Rectal smooth muscle tissue (tissue), 1 donor: ENCODE data around the gene MADCAM1.
"Not testable (repeated sequence)": the region's sequence is repeated elsewhere in the genome, so short reads cannot be mapped to it uniquely, and the experiment has no call there.

Experiments
- H3K27ac ChIP-seq: one replicate; pipeline ENCODE4 v1.7.0; 2013; ENCODE audit warnings: low read depth, low read length, inconsistent platforms
- H3K27me3 ChIP-seq: one replicate; pipeline ENCODE4 v1.7.0; 2013; ENCODE audit warnings: low read length; ENCODE audit not compliant: control insufficient read depth, insufficient read depth
- H3K36me3 ChIP-seq: one replicate; pipeline ENCODE4 v1.7.0; 2013; ENCODE audit warnings: low read length; ENCODE audit not compliant: control insufficient read depth, insufficient read depth
- H3K4me1 ChIP-seq: one replicate; pipeline ENCODE4 v1.7.0; 2013; ENCODE audit warnings: low read length; ENCODE audit not compliant: control insufficient read depth, insufficient read depth
- H3K4me3 ChIP-seq: one replicate; pipeline ENCODE4 v1.7.0; 2013; ENCODE audit warnings: low read length
- H3K9ac ChIP-seq: one replicate; pipeline ENCODE4 v1.7.0; 2013; ENCODE audit warnings: low read length

The MADCAM1 gene

DNA sequence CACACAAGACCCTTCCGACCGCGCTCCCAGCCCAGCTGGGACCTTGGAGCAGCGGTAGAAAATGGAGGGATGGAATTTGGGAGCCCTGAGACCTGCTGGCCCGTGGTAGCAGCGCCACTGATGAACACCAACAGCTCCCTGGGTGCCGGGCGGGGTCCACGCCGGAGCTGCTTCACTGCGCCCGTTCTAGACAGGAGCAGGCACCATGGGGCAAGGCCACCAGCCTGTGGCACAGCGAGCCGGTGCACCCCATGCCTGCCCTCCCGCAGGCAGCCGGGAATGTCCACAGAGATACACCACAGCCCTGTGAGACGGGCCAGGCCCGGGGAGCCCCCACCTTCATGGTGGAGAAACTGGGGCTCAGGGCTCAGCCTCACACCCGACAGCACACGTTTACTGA, 25.6 kb upstream of the MADCAM1 start:
- Histone ChIP-seq H3K27ac (no peak overlapping the region), H3K4me1 (no peaks in the 10 kb centered on the region), H3K4me3 (no peak overlapping the region), H3K9ac (no peak overlapping the region), H3K27me3 (no peaks in the 10 kb centered on the region), H3K36me3 (no peaks in the 10 kb centered on the region)

DNA sequence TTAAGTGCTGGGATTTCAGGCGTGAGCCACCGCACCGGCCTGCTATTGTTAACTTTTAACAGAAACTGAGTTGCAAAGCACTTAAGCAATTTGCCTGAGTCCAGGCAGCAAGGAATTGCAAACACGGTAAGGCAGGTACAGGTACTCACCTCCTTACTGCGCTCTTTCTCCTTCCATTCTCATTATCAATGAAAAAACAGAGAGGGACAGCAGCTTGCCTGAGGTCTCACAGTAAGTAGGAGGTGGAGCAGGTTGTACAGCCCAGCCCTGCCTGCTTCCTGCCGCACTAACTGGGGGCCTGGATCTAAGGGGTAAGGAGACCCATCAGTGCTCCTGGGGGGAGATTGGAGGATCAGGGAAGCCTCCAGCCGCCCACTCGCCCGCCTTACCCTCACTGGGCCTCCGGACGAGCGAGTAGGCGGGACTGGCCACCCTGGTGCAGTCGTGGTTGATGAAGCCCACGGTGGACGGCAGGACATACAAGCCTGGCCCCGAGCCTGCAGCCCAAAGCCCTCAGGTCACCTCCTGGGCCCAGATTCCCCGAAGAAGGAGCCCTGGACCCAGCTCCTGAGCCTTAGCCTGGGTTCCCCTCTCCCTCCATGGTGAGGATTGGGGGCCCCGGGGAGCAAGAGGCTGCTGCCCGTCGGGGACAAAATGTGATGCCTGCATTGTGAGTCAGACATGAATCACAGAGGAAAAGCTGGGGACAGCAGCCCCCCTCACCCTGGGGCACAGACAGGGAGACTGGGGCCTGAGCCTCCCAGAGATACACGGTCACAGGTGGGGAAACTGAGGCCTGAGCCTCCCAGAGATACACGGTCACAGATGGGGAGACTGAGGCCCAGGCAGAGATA, 24.1 kb upstream of the MADCAM1 start:
- no peak overlapping the region for H3K4me3 ChIP-seq
- H3K9ac ChIP-seq: no peak overlapping the region
- no peaks in the 10 kb centered on the region for H3K4me1 ChIP-seq
- H3K27me3 ChIP-seq: no peaks in the 10 kb centered on the region
- H3K36me3 ChIP-seq: no peaks in the 10 kb centered on the region
- no peak overlapping the region for H3K27ac ChIP-seq

- no peak overlapping the region for H3K27ac ChIP-seq
- H3K4me3 ChIP-seq: no peak overlapping the region
- H3K4me1 ChIP-seq: no peaks in the 10 kb centered on the region
- no peaks in the 10 kb centered on the region for H3K27me3 ChIP-seq
- H3K36me3 ChIP-seq: no peaks in the 10 kb centered on the region
- no peak overlapping the region for H3K9ac ChIP-seq
These were observed 21.9 kb upstream of the MADCAM1 start for GRCh38 chr19:474126-475078.

DNA sequence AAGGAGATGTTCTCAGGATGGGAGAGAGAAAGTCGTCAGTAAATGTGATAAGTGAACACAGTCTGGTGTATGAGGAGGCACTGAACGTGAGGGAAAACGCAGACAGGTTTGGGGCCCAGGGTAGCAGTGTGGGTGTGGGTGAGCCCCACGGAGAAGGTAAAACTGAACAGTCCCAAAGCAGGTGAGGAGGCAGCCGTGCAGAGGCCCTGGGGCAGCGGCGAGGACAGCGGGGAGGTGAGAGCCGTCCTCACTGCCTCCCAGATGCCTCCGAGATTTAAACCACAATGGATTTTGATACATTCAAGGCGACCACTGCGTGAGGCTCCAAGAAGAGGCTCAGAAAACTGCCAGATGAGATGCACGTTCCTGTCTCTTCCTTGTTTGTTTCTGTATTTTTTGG, 20.9 kb upstream of the MADCAM1 start:
- Histone ChIP-seq H3K27ac (no peak overlapping the region), H3K36me3 (no peaks in the 10 kb centered on the region), H3K27me3 (no peaks in the 10 kb centered on the region), H3K4me3 (no peak overlapping the region), H3K4me1 (no peaks in the 10 kb centered on the region), H3K9ac (no peak overlapping the region)

DNA sequence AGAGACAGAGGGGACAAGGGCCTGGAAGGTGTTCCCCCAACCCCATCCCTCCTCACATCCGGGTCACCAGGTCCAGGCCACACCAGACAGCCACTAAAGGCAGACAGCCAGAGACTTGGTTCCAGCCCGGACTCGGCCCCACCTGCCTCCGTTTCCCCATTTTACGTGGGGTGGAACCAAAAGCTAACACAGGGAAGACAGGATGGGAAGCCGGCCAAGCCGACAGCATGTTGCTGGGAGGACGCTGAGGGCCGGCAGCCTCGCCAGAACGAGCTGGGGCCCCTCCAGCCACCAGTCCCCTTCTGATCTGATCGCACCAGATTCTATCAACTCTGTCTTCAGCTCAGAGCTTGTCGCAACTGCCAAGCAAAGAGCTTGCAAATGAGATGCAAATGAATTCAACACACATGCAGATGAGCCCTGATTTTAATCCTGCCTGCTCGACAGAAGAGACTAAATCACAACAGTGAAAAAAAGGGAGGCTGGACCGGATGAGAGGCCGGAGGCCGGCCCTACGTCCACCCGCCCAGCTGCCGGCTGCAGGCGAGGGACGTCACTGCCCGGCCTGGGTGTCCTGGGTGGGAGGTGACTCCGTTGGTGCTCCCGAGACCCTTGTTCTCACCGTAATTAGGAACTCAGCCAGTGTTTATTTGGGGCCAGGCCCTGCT, 17.9 kb upstream of the MADCAM1 start:
- Histone ChIP-seq H3K27ac (no peak overlapping the region), H3K36me3 (no peaks in the 10 kb centered on the region), H3K4me3 (no peak overlapping the region), H3K9ac (no peak overlapping the region), H3K4me1 (no peaks in the 10 kb centered on the region), H3K27me3 (no peaks in the 10 kb centered on the region)

DNA sequence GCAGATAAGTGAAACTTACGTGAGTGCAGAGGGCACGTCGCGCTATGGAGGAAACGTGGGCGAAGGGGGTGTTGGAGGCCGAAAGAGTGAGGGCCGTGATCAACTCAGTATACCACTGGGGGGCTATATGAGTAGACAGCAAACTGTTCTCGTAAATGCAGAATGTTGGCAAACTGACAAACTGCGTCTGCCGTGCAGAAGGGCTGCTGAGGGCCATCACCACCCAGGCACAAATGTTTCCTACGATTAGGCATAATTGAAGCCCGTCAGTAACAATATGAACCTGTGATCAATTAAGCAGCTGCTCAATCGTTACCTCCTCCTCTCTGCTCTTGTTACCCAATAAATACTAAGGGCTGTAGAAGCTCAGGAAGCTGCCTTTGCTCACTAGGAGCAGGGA, 17.3 kb upstream of the MADCAM1 start:
- Histone ChIP-seq H3K4me3 (no peak overlapping the region), H3K27ac (no peak overlapping the region), H3K4me1 (no peaks in the 10 kb centered on the region), H3K9ac (no peak overlapping the region), H3K27me3 (no peaks in the 10 kb centered on the region), H3K36me3 (no peaks in the 10 kb centered on the region)

DNA sequence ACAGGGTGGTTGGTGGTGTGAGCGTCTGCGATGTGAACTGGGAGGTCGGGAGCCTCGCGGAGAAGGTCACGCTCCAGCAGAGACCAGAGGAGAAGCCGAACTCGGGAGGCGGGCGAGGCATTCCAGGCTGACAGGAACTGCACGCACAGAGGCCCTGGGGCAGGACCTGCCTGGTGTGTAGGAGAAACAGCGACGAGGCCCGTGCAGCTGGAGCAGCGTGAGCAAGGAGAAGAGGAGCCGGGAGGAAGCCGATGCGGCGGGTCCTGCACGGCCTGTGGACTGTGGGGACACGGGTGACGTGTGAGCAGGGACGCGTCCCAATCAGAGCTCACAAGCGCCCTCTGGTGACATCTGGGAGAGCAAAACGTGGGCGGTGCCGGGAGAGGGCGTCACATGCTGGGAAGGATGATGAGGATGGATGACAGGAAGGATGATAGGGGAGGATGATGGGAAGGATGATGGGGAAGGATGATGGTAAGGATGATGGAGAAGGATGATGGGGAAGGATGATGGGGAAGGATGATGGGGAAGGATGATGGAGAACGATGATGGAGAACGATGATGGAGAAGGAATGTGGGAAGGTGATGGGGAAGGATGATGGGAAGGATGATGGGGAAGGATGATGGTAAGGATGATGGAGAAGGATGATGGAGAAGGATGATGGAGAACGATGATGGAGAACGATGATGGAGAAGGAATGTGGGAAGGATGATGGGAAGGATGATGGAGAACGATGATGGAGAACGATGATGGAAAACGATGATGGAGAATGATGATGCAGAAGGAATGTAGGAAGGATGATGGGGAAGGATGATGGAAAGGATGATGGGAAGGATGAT, 16.1 kb upstream of the MADCAM1 start:
- Histone ChIP-seq H3K36me3 (no peaks in the 10 kb centered on the region), H3K4me3 (peak overlapping the region; percentile 38), H3K4me1 (no peaks in the 10 kb centered on the region), H3K27ac (no peak overlapping the region), H3K27me3 (no peaks in the 10 kb centered on the region), H3K9ac (no peak overlapping the region)

DNA sequence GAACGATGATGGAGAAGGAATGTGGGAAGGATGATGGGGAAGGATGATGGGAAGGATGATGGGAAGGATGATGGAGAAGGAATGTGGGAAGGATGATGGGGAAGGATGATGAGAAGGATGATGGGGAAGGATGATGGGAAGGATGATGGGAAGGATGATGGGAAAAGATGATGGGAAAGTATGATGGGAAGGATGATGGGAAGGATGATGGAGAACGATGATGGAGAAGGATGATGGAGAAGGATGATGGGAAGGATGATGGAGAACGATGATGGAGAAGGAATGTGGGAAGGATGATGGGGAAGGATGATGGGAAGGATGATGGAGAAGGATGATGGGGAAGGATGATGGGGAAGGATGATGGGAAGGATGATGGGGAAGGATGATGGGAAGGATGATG, 15.2 kb upstream of the MADCAM1 start:
- H3K27ac ChIP-seq, H3K4me1 ChIP-seq, H3K27me3 ChIP-seq, H3K9ac ChIP-seq, H3K4me3 ChIP-seq, H3K36me3 ChIP-seq: not testable (repeated sequence)

- no peak overlapping the region for H3K27ac ChIP-seq
- no peaks in the 10 kb centered on the region for H3K4me1 ChIP-seq
- no peak overlapping the region for H3K9ac ChIP-seq
- no peaks in the 10 kb centered on the region for H3K36me3 ChIP-seq
- H3K4me3 ChIP-seq: no peak overlapping the region
- H3K27me3 ChIP-seq: no peaks in the 10 kb centered on the region
These were observed 13.9 kb upstream of the MADCAM1 start for GRCh38 chr19:482186-483041.

GRCh38 chr19:483332-484072, 12.8 kb upstream of the MADCAM1 start:
- H3K36me3 ChIP-seq: no peaks in the 10 kb centered on the region
- H3K27ac ChIP-seq: no peak overlapping the region
- no peak overlapping the region for H3K4me3 ChIP-seq
- H3K4me1 ChIP-seq: no peaks in the 10 kb centered on the region
- no peak overlapping the region for H3K9ac ChIP-seq
- no peaks in the 10 kb centered on the region for H3K27me3 ChIP-seq

DNA sequence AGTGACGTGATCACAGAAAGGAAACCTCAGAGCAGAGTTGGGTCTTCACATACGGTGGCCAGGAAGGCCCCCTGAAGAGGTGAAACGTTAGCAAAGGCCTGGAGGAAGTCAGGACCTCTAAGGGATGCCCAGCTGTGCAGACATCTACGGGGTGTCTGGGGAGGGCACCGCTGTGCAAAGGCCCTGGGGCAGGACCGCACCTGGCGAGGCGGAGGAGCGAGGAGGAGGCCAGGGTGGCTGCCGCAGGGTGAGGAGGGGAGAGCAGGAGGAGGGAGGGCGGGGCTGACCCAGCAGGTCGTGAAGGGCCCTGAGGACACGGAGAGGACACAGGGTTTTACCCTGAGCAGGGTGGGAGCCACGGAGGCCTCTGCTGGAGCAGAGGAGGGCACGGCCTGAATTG, 11.8 kb upstream of the MADCAM1 start:
- Histone ChIP-seq H3K27ac (no peak overlapping the region), H3K27me3 (no peaks in the 10 kb centered on the region), H3K9ac (no peak overlapping the region)

More for the DNA sequence above, 11.8 kb upstream of the MADCAM1 start:
- H3K36me3 ChIP-seq: no peaks in the 10 kb centered on the region
- H3K4me3 ChIP-seq: no peak overlapping the region
- no peaks in the 10 kb centered on the region for H3K4me1 ChIP-seq
